ENCODE data around the gene CXCL1. TPM values are rescaled to one million over a fixed set of nuclear protein-coding genes. Genes with fewer than 3 reads are reported as not detected.

The CXCL1 gene
- total RNA-seq, 4 donors from 2014 or later = 1.8 to 9.1 (median 3.4) TPM; not detected in 1

- H3K27me3 ChIP-seq = no peaks in the 10 kb centered on the region
- no peak for DNase-seq (ENCODE audit: extremely low spot score)
- H3K9me3 ChIP-seq = no peaks in the 10 kb centered on the region
- H3K4me1 ChIP-seq = no peaks in the 10 kb centered on the region
- intact Hi-C loops (cut with DNase I) = no loop called here
- no peak overlapping the region for H3K27ac ChIP-seq (replicated peaks in 1 of 4)
- no peak overlapping the region for H3K4me3 ChIP-seq
- no peak for TF ChIP-seq POLR2A (IDR thresholded peaks at IDR 0.05; ENCODE audit: low read depth)
- no peak for TF ChIP-seq CTCF (IDR thresholded peaks at IDR 0.05)
- TF ChIP-seq EP300 (IDR thresholded peaks at IDR 0.05) = no peak
- TF ChIP-seq POLR2AphosphoS5 (IDR thresholded peaks at IDR 0.05) = no peak
- WGBS = 92% methylated on average over 5 of the region's 5 CpGs
- H3K36me3 ChIP-seq = no peaks in the 10 kb centered on the region
Observed at GRCh38 chr4:73901031-73901430, 31.8 kb downstream of the CXCL1 start.

DNA sequence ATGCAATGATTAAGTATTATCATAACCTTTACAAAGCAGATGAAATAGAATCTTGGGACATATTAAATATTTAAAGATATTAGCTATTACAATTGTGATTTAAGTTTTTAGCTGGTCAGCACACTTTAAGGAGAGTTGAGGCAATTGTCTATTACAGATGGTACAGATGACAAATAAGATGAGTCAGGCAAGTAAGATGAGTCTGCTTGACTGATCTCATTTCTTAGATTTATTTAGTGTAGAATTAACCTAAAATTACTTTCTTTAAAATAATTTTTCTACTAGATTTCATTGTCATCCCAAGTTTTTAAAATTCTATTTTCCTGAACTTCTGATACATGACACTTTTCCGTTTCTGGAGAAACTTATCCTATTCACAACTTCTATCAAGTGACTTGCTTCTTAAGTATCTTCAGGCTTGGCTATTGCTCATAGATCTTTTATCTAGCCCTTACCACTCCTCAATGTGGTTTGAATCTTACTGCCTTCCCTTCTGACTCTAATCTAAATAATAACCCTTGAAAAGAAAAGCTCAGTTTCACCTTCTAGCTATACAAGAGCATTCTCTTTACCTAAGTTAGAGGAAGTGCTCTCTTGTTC, 32.9 kb downstream of the CXCL1 start:
- Histone ChIP-seq H3K4me3 (no peak overlapping the region), H3K36me3 (no peaks in the 10 kb centered on the region), H3K27me3 (no peaks in the 10 kb centered on the region), H3K27ac (replicated peaks in 1 of 4) (no peak overlapping the region), H3K4me1 (no peaks in the 10 kb centered on the region), H3K9me3 (no peaks in the 10 kb centered on the region)
- intact Hi-C loops (cut with DNase I) = no loop called here
- DNase-seq (ENCODE audit: extremely low spot score) = no peak
- WGBS = 76% methylated on average over 1 of the region's 1 CpG
- TF ChIP-seq CTCF (IDR thresholded peaks at IDR 0.05) = no peak
- no peak for TF ChIP-seq EP300 (IDR thresholded peaks at IDR 0.05)
- TF ChIP-seq POLR2AphosphoS5 (IDR thresholded peaks at IDR 0.05) = no peak
- no peak for TF ChIP-seq POLR2A (IDR thresholded peaks at IDR 0.05; ENCODE audit: low read depth)

- Histone ChIP-seq H3K27ac (replicated peaks in 1 of 4) (no peak overlapping the region), H3K36me3 (no peaks in the 10 kb centered on the region), H3K9me3 (no peaks in the 10 kb centered on the region), H3K4me1 (no peaks in the 10 kb centered on the region), H3K27me3 (no peaks in the 10 kb centered on the region), H3K4me3 (no peak overlapping the region)
- whole genome bisulfite sequencing = 69% methylated on average over 3 of the region's 3 CpGs
- TF ChIP-seq CTCF (IDR thresholded peaks at IDR 0.05) (no peak), EP300 (IDR thresholded peaks at IDR 0.05) (no peak), POLR2AphosphoS5 (IDR thresholded peaks at IDR 0.05) (no peak), POLR2A (IDR thresholded peaks at IDR 0.05; ENCODE audit: low read depth) (no peak)
- no peak for DNase-seq (ENCODE audit: extremely low spot score)
- intact Hi-C loops (cut with DNase I) = no loop called here
Observed at GRCh38 chr4:73902817-73903547, 33.8 kb downstream of the CXCL1 start.

- H3K27ac ChIP-seq (replicated peaks in 1 of 4) = no peak overlapping the region
- DNase-seq (ENCODE audit: extremely low spot score) = no peak
- TF ChIP-seq CTCF (IDR thresholded peaks at IDR 0.05) (no peak), POLR2A (IDR thresholded peaks at IDR 0.05; ENCODE audit: low read depth) (no peak), POLR2AphosphoS5 (IDR thresholded peaks at IDR 0.05) (no peak), EP300 (IDR thresholded peaks at IDR 0.05) (no peak)
- no peaks in the 10 kb centered on the region for H3K27me3 ChIP-seq
- no peaks in the 10 kb centered on the region for H3K9me3 ChIP-seq
- no peaks in the 10 kb centered on the region for H3K4me1 ChIP-seq
- WGBS = 52% methylated on average over 4 of the region's 4 CpGs
- H3K4me3 ChIP-seq = no peak overlapping the region
- no peaks in the 10 kb centered on the region for H3K36me3 ChIP-seq
- intact Hi-C loops (cut with DNase I) = no loop called here
Observed at GRCh38 chr4:73904491-73904890, 35.3 kb downstream of the CXCL1 start.

All from esophagus muscularis mucosa (tissue), 4 donors.